Left forelimb (tissue), 1 donor: ENCODE measurements around the gene AP1S1.
A peak's percentile ranks its signal among the peaks of the same experiment; 100 is the strongest.

Experiments
- DNase-seq: peaks from one replicate; pipeline ENCODE4 v3.0.0-alpha.2; 2018; ENCODE audit warnings: low spot score

The AP1S1 gene

GRCh38 chr7:101159696-101160674, 5.7 kb downstream of the AP1S1 start:
- no peak for DNase-seq

GRCh38 chr7:101160910-101161309, 6.6 kb downstream of the AP1S1 start:
- DNase-seq, result no peak

DNA sequence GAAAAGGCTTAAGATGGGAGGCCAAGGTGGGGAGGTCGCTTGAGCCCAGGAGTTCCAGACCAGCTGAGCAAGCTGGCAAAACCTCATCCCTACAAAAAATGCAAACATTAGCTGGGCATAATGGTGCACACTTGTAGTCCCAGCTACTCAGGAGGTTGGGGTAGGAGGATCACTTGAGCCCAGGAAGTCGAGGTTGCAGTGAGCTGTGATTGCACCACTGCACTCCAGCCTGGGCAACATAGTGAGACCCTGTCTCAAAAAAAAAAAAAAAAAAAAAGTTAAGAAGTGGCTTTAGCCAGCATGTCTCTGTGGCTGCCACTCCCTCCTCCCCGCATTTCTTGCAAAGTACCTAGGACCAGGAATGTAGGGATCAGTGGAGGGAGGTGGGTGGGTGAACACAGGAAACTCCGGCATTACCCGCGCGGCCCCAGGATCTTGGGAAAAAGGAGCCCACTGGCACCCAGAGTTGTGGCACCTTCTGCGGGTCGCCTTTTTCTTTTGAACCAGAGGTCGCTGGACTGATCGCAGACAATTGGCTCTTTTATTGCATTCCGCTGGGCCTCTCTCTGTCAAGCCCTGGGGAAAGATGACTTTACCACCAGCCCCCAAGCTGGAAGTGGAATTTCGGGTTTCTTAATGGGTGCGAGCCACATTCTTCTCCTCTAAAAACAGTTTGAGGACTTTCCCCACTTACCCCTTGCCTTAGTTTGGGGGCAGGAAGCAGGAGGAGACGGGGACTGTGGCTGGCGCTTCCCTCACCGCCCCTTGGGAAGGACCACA, 7.6 kb downstream of the AP1S1 start:
- no peak for DNase-seq

DNA sequence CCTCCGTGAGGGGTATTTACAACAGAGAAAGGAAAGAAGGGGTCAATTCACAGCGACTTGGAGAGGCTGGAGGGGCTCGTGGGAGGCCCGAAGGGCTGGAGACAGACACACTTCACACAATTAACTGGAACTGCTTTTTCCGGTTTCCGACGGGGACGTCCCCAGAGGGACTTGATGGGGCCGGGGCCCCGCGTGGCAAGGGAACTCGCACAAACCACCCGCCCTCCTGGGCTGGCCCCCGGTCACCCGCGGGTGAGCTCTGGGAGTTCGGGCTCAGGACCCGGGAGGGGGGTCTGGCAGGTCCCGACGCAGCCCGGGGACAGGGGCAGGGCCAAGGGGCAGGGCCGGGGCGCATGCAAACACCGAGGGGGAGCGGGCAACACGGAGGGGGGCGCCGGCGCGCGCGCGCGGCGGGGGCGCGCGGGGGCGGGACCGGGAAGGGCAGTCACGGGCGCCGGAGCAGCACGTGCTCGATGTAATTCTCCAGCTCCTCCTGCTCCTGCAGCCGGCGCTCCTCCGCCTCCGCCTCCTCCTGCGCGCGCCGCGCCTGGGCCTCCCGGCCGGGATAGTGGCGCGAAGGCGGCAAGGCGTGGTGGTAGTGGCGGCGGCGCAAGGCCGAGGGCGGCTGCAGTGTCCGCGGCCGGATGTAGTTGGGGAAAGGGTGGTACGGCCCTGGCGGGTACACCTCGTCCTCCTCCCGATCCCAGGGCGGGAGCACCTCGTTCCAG, 8.4 kb downstream of the AP1S1 start:
- no peak for DNase-seq

GRCh38 chr7:101163279-101164070, 9.2 kb downstream of the AP1S1 start:
- no peak for DNase-seq

DNA sequence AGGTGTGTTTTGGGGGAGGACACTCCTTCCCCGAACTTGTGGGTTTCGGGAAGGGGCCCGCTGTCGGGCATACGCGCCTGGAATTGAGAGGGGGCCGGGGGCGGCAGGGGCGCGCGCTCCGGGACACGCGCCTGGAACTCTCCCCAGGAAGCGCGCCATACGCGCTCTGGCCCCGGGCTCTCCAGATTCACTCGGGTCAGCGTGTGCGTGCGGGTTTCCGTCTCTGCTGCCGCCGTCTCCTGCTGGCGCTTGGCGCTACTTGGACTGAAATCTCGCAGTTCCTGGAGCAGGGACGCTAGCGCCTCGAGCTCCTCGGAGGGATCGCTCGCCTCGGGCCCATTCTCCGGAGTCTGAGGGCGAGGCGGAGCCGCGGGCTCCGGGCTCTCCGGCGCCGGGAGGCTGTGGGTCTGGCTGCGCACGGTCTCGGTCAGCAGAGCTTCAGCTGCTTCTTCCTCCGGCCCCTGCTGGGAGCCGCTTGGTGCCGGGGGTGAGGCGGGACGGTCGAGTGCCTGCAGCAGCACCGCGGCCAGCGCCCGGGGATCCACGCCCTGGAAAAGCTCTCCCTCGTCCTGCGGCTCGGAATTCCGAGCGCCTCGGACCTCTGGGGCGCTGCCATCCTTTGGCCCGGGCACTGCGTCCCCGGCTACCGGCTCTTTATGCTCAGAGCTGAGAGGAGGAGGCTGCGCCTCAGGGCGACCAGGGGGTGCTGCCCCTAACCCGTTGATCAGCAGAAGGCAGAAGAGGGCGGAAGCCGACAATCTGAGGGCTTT, 10.0 kb downstream of the AP1S1 start:
- no peak for DNase-seq

- DNase-seq, result peak; percentile 90
These were observed 11.0 kb downstream of the AP1S1 start, which contains the start of gene VGF for GRCh38 chr7:101165075-101165957. TSS of gene VGF (minus strand) at chr7:101165569. CDS start at chr7:101164843, 726 bp downstream.

GRCh38 chr7:101165958-101166647, 11.8 kb downstream of the AP1S1 start:
- DNase-seq, result no peak

GRCh38 chr7:101166648-101166908, 12.3 kb downstream of the AP1S1 start:
- DNase-seq, result no peak

- DNase-seq, result no peak
These were observed 12.8 kb downstream of the AP1S1 start for GRCh38 chr7:101166909-101167644.

DNA sequence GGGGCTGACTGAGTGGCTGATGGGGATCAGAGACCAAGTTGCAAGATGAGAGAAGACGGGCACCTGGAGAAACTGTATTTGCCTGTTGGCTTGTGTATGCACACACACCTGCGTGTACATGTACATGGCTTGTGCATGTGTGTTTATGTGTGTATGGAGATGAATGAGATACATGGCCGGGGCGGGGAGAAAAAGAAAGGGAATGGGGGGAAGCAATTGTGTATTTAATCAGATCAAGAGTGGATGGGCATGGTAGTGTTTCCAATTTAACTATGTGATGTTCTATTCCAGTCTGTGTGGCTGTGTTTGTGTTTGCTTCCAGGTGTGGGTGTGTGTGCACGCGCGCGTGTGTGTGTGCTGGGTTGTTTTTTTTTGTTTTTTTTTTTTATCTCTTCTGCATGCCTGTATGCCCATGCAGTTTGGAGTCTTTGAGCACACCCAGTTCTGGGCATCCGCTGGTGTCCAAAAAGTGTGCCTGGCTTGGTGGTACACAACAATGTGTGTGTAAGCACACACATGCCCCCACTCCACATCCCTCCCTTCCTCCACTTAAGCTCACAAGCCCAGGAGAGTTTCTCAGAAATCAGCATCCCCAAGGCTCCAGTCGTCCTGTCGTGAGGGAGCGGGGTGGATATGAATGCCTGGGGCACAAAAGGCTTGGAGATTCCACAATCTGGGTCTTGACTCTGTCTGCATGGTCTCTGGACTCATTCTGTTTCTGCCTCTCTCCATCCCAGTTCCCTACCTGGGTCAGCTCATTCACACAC, 13.6 kb downstream of the AP1S1 start:
- DNase-seq, result no peak

GRCh38 chr7:101168412-101169049, 14.3 kb downstream of the AP1S1 start:
- DNase-seq, result no peak

GRCh38 chr7:101169110-101169837, 15.0 kb downstream of the AP1S1 start:
- no peak for DNase-seq

DNA sequence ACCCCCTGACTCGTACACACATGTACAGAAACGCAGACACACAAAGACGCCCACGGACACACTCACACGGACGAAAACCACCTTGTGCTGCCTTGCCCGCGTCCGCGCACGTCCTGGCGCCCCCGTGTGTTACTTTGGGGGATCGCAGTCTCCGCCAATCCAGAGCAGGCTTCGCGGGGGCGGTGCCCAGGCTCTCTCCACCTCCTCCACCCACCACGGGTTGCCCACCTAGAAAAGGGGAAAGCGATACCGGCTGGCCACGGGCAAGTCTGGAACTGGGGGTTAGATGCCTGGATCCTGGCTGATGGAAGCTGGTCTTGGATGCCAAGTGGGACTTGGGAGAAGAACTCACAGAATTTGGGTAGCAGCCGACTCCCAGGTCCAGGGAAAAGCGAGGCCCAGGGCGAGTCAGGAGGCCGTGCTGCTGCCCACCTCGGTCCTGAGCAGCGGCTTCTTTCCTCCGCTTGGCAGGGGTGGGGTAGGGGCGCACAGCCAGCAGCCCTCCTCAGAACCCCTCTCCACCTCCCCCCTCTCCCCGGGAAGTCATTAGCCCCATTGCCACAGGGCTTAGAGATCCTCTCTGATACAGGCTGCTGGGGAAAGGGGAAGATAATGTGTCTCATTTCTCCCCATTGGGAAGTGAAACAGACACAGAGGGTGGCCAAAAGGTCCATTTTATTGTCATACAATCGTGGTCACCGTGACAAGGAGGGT, 15.7 kb downstream of the AP1S1 start:
- DNase-seq, result peak; percentile 82

DNA sequence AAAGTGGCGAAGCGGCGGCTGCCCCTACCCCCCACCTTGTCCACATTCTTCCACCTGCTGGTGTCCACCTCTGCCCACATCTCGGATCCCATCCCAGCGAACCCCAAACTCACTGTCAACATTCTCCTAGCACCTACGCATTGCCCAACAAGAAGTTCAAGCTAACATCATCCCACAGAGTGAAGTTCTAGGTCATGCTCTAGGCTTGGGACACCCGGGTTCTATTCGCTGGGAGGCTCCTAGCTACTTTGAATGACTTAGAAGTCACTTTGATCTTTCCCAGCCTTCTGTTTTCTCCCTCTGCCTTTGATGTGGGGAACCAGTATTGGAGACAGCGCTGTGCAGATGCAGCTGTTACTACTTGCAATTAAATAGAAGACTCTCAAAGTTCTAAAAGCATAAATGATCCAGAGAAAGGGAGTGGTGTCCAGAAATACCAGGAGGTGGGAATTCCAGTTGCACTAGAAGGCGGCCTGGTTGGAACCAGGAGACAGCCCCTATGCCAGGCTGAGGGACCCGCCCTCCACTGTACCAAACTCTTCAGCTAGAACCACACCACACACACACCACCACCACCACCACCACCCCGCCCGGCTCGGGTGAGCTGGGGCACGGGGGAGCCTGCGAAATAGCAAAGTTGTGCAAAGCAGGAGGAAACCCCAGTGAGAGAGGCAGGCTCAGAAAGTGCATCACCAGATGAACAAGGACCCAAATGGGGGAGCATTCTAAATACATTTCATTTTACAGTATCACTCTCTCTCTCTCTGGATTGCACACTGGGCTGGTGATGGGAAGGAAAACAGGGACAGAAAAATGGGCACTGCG, 16.6 kb downstream of the AP1S1 start:
- no peak for DNase-seq
